GM19467 (cell line): Measurements from ENCODE around the gene RPL41.
A peak's percentile ranks its signal among the peaks of the same experiment; 100 is the strongest.
"Not testable (repeated sequence)": the region's sequence is repeated elsewhere in the genome, so short reads cannot be mapped to it uniquely, and the experiment has no call there.

ENCODE experiments used
- ATAC-seq: cut with Tn5 transposase; IDR thresholded peaks from one replicate; pipeline ENCODE4 v1.9.1; 2021; ENCODE audit warnings: mild to moderate bottlenecking, moderate library complexity; ENCODE audit not compliant: unreplicated experiment

Gene RPL41

DNA sequence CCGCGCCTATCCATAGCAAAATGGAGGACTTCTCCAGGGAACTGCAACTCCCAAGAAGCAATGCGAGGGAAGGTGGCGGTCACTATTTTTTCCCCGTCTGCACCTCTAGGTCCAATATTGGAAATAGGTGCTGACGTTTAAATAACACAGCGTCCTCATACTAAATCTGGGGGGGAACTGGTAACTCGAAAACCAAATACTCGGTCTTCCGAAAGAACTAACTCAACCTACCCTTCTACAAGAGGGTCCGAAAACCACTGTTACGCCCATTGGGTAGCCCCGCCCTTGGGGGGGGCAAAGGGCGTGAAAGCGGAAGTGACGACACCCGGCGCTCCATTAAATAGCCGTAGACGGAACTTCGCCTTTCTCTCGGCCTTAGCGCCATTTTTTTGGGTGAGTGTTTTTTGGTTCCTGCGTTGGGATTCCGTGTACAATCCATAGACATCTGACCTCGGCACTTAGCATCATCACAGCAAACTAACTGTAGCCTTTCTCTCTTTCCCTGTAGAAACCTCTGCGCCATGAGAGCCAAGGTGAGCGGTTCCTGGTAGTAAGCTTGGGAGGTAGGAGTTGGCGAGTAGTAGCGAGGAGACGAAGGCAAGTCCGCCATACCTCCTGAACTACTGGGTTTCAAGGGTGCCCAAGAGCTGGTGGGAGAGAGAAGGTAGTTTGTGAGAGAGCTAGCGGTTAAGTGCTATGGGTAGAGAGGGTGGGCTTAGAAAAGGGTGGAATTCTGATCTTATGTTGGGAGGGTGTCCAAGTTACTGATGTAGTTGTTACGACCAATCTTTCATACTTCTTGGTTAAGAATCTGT lies at the start of gene RPL41:
TSS of gene RPL41 (plus strand) at position 367 of the 815 bp plus-strand sequence.
- ATAC-seq: peak; percentile 44

DNA sequence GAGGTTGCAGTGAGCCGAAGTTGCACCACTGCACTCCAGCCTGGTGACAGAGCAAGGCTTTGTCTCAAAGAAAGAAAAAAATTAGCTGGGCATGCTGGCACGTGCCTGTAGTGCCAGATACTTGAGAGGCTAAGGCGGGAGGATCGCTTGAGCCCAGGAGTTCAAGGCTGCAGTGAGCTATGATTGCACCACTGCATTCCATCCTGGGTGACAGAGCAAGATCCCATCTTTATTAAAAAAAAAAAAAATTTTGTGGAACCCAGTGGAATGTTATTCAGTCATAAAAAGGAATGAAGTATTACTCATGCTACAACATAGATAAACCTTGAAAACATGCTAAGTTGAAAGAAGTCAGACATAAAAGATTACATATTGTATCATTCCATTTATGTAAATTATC lies 44.8 kb upstream of the RPL41 start:
- ATAC-seq: no peak

DNA sequence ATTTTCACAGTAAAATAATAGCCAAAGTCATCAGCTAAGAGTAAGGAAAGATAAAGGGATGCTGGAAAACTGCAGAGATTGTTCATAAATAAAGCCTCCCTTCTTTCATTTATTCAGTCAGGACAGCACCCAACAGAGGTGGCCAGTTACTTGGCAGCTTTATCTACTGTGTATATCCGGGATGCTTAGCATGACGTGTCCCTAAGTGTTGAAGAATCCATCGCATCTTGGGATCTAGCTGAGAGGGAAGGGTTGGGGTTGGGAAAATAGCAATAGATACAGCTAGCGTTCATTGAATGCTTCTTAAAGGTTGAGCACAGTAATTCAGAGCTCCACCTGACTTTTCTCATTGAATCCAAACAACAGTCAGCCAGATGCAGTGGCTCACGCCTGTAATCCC lies 42.0 kb upstream of the RPL41 start:
- ATAC-seq: no peak

DNA sequence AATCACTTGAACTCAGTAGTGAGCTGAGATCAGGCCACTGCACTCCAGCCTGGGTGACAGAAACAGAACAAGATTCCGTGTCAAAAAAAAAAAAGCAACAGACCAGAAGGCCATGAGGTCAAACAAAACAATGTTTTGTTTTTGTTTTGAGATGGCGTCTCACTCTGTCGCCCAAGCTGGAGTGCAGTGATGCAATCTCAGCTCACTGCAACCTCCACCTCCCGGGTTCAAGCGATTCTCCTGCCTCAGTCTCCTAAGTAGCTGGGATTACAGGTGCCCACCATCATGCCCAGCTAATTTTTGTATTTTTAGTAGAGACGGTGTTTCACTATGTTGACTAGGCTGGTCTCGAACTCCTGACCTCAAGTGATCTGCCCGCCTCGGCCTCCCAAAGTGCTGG lies 38.5 kb upstream of the RPL41 start:
- not testable (repeated sequence) for ATAC-seq

DNA sequence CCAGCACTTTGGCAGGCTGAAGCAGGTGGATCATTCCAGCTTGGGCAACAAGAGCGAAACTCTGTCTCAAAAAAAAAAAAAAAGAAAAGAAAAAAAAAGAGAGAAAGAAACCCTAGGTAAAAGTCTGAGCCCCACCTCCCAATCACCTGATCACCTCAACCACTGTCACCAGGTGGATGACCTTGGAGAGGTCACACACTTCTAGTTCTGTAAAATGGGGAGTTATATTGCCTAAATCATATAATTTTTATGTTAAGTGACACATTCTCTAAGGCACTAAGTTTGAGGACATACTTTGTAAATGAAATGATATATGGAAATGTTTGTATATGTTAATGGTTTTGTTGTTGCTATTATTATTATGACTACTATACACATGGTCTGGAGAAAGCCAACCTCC lies 38.0 kb upstream of the RPL41 start:
- ATAC-seq: no peak

DNA sequence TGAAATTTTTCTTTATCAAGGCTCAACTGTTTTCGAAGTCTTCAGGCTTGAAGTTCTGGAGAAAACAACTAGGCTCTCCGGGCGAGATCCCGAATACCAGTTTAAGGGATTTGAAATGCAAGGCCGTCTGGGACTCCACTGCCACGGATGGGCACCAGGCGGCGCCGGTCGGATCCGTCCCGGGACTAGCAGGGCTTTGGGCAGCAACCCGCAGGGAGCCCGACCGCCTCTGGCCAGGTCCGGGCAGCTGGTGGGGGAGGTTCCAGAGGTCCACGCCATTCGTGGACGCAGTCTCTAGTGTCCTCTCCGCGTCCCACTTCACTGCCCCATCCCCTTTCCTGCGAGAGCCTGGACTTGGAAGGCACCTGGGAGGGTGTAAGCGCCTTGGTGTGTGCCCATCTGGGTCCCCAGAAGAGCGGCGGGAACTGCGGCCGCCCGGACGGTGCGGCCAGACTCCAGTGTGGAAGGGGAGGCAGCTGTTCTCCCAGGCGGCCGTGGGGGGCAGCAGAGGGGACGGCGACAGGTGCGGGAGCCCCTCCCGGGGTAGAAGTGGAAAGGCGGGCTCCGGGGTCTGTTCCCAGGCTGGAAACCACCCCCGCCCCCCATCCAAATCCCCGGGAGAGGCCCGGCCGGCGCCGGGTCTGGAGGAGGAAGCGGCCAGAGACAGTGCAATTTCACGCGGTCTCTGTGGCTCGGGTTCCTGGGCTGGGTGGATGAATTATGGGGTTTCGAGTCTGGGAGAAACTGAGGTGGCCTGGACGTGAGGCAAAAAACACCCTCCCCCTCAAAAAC lies 37.3 kb upstream of the RPL41 start:
- peak; percentile 74 for ATAC-seq

DNA sequence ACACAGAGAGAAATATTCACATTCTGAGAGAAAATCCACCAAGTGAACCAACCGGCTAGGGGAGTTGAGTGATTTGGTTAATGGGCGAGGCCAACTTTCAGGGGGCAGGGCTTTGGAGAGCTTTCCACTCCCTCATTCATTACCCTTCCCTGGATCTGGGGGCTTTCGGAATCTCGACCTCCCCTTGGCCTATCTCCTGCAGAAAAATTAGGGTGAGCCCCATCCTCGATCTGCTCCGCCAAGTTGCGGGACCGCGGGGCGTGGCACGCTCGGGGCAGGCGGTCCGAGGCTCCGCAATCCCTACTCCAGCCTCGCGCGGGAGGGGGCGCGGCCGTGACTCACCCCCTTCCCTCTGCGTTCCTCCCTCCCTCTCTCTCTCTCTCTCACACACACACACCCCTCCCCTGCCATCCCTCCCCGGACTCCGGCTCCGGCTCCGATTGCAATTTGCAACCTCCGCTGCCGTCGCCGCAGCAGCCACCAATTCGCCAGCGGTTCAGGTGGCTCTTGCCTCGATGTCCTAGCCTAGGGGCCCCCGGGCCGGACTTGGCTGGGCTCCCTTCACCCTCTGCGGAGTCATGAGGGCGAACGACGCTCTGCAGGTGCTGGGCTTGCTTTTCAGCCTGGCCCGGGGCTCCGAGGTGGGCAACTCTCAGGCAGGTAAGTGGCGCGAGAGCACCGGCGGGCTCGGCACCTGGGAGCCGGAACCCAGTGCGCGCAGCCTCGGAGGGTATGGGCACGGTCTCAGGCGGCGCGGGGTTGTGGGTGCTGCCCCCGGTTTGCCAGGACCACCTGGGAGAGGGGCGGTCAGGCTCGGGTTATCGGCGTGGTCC lies 36.5 kb upstream of the RPL41 start, which contains the start of gene ERBB3:
TSS of gene ERBB3 (plus strand) at position 443 of the 833 bp plus-strand sequence. CDS start at position 579, 136 bp downstream.
- no peak for ATAC-seq

DNA sequence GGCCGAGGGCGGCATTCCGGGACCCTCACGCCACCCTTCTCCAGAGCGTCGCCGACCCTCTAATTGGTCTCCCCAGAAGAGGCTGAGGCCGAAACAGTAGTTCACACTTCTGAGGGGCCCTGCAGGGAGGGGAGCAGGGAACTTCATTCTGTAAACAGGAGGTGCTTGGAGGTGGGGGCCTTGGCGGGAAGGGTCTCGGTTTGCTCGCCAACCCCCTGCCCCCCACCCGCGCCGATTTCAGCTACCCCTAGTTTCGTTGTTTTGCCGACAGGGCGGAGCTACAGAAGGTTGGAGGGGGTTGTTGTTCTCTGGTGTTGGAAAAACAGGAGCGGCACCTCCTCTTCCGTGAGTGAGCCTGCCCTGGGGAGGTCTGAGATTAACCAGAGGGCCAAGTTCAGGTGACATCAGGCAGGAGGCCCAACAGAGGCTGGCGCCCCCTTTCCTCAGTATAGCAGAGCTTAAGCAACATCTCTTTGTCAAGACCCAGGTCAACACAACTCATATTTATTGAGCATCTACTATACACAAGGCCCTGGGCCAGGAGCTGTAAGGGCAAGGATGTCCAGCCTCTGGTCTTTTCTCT lies 35.8 kb upstream of the RPL41 start:
- no peak for ATAC-seq

DNA sequence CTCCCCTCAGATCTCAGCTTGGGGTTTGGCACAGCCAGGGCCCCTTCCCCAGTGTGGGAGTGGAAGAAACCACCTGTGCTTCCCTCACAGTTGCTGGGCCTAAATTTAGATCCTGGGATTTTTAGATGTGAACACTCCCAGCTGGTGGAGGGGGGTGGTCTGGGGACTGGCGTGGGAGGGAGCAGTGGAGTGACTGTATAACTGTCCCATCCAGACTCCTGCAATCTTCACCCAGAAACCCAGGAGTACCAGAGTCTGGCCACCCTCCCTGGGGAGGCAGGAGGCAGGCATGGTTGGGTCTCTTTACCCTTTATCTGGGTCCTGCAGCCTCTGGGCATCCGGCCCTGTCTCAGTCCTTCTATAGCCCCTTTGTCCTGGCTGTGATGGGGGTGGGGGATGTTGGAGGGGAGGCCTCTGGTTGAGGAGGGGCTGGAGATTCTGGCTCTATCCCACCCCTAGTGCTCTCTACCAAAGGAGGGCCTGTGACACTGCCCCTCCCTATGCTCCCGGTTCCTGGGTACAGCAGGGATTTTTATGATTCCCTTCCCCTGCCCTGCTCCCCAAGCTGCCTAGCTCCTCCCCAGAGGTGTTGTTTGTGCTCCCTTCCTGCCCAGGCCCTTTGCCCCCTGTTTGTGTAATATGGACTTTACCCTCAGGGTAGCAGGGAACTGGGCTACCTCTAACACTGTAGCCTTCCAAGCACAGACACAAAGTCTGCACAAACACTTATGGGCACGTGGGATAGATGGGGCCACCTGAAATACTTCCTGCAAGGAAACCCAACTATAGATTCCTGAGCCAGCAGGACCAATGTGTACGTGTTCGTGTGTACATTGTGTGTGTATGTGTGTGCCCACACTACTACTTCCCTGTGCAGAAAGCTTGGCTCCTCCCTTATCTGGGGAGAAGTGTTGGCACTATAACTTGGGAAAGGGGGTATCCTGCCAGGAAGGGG lies 34.8 kb upstream of the RPL41 start:
- ATAC-seq: no peak

DNA sequence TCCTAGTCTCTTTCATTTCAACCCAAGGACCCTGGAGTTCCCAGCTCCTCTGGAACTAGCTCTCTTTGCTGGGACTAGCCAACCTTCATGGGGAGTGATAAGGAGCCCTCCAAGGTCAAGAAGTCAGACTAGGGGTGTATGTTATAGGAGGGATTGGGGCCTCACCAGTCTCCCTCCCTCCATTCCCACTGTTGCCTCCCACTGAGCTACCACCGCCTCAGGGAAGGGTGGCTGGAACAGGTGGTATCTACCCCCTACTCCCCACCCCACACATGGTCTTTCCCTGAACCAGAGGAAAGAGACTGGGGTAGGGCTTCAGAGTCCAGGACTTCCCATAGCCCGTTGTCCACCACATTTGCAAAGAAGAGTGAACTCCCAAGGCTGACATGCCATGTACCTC lies 34.1 kb upstream of the RPL41 start:
- no peak for ATAC-seq

DNA sequence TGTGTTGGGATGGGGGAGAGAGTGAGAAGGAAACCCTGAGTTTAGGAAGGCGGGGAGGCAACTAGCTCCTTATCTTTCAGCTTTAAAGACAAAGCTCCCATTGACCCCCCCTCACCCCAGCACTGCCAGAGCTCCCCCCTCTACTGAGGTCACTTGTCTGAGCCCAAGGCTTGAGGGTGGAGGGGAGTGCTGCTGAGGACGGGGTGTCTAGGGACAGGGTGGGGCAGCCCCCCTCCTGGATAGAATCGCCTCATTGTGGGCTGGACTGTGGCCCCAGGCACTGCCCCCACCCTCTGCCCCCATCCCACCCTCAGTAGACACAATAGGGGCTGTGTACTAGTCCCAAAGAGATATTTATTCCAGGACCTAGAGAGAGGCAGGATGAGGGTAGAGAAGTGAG lies 33.5 kb upstream of the RPL41 start:
- no peak for ATAC-seq

DNA sequence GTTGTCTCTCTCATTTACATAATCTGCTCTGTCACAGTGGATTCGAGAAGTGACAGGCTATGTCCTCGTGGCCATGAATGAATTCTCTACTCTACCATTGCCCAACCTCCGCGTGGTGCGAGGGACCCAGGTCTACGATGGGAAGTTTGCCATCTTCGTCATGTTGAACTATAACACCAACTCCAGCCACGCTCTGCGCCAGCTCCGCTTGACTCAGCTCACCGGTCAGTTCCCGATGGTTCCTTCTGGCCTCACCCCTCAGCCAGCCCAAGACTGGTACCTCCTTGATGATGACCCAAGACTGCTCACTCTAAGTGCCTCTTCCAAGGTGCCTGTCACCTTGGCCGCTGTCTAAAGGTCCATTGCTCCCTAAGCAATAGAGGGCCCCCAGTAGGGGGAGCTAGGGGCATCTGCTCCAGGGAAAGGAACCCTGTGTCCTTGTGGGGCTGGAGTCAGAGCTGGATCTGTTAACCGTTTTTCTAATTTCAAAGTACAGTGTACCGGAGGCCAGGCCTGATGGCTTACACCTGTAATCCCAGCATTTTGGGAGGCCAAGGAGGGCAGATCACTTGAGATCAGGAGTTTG lies 31.4 kb upstream of the RPL41 start:
- no peak for ATAC-seq

DNA sequence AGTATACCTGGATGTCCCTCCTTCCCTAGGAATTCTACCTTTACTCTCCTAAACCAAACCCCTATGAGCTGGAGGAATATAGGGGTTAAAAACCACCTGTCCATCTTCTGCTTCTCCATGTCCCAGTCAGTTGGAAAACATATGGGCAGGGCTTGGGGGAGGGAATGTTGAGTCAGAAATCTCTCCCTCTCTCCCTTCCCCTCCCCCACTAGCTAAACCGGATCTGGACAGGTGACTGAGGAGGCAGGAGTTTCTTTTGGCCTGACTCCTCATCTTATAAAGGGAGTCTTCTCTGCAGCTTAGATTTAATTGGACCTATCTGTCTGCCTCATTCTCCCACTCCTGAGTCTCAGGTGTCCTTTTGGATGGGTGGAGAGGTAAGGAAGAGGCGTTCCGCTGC lies 30.3 kb upstream of the RPL41 start:
- ATAC-seq: no peak

DNA sequence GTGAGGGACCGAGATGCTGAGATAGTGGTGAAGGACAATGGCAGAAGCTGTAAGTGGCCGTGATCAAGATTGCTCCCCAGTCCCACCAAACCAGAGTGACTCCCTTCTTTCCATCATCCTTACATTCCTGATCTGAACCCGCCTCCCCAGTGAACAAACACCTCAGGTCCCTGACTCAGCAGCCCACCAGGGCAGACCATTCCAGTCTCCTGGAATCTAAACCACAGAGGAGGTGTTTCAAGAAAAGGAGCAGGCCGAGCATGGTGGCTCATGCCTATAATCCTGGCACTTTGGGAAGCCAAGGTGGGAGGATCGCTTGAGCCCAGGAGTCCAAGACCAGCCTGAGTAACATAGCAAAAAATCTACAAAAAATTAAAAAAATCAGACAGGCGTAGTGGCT lies 29.8 kb upstream of the RPL41 start:
- ATAC-seq: no peak

DNA sequence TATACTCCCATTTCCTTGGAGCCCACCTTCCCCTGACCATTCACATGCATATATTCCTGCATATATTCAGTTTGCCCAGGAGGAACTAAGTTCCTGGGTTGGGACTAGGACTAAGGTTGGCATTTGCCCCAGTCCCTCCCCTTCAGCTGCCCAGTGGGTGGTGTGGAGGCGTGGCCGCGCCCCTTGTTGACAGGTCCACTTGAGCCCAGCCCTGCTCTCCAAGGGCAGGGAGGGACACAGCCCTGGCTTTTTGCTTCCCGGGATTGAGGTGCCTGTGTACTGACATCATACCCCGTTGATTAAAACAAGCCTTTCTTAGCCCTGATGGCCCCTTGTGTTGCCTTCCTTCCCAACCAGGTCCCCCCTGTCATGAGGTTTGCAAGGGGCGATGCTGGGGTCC lies 29.2 kb upstream of the RPL41 start:
- no peak for ATAC-seq

DNA sequence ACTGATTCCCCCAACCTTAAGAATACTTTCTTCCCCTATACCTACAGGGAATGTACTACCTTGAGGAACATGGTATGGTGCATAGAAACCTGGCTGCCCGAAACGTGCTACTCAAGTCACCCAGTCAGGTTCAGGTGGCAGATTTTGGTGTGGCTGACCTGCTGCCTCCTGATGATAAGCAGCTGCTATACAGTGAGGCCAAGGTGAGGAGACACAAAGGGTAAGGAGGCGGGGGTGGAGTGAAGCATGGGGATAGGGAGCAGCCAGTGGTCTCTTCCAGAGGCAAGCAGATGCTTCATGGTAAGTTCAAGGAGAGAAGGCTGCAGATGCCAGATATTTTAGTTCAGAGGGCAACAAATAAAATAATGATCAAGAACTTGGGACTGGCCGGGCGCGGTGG lies 18.7 kb upstream of the RPL41 start:
- no peak for ATAC-seq

DNA sequence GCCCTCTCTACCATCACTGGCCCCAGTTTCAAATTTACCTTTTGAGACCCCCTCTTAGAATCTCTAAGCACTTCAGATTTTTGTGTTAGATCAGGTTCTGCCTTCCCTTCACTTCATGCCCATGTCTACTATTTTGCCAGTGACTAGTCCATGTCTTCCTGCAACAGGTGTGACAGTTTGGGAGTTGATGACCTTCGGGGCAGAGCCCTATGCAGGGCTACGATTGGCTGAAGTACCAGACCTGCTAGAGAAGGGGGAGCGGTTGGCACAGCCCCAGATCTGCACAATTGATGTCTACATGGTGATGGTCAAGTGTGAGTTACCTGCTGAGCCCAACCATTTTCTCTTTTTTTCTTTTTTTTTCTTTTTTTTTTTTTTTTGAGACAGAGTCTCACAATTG lies 17.8 kb upstream of the RPL41 start:
- no peak for ATAC-seq

DNA sequence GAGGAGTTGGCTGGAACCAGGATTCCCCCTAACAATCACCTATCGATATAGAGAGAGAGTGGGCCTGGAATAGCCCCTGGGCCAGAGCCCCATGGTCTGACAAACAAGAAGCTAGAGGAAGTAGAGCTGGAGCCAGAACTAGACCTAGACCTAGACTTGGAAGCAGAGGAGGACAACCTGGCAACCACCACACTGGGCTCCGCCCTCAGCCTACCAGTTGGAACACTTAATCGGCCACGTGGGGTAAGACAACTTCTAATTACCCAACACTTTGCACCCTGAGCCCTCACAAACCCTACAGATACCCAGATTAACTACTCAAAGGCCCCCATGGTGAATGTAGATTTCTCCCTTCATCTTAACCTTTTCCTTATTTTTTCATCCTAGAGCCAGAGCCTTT lies 16.6 kb upstream of the RPL41 start:
- ATAC-seq: no peak

DNA sequence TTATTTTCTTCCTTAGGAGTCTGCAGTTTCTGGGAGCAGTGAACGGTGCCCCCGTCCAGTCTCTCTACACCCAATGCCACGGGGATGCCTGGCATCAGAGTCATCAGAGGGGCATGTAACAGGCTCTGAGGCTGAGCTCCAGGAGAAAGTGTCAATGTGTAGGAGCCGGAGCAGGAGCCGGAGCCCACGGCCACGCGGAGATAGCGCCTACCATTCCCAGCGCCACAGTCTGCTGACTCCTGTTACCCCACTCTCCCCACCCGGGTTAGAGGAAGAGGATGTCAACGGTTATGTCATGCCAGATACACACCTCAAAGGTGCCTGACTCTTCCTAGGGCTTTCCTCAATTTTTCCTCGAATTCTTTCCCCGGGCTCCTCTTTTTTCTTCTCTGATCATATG lies 15.4 kb upstream of the RPL41 start:
- no peak for ATAC-seq
